BJ (cell line): ENCODE measurements around the gene TMPRSS11D. TPM values are rescaled to one million over a fixed set of nuclear protein-coding genes. Genes with fewer than 3 reads are reported as not detected.

ENCODE experiments used
- CTCF ChIA-PET: fragments of 350-600 bp; formaldehyde crosslinking; extraction: SDS; loops from one replicate; lab custom pipeline; 2021; ENCODE audit warnings: antibody characterized with exemption, inconsistent platforms; lab: Yijun Ruan, JAX
- POLR2A ChIA-PET: fragments of 300-600 bp; sonication (Branson Sonifier 250); formaldehyde crosslinking; extraction: SDS; loops from one replicate; lab custom pipeline; 2021; ENCODE audit warnings: antibody characterized with exemption; lab: Charles Lee
- DNase-seq: peaks from one replicate; pipeline ENCODE4 v3.0.0-alpha.2; 2011; ENCODE audit warnings: low read depth
- H3K27me3 ChIP-seq: 2 replicates; pipeline ENCODE4 v1.6.0; 2011; ENCODE audit warnings: low read length; ENCODE audit not compliant: control insufficient read depth, insufficient read depth
- H3K36me3 ChIP-seq: 2 replicates; pipeline ENCODE4 v1.5.1; 2011; ENCODE audit warnings: low read length; ENCODE audit not compliant: control insufficient read depth, insufficient read depth
- H3K4me3 ChIP-seq: 2 replicates; pipeline ENCODE4 v1.5.1; 2011; ENCODE audit warnings: low read depth, mild to moderate bottlenecking, control low read depth, low read length
- CTCF ChIP-seq: IDR thresholded peaks from 2 replicates; pipeline ENCODE4 v1.5.1; 2011; ENCODE audit warnings: low read depth, mild to moderate bottlenecking, control low read depth, inconsistent platforms, low read length, moderate library complexity; ENCODE audit not compliant: insufficient read depth
- polyA plus RNA-seq: library from polyadenylated mRNA; depleted of rRNA; stranded (reverse); fragments of >200 nt; gene quantifications from 2 replicates; pipeline ENCODE4 v1.2.3, GENCODE V29; 2011

Gene TMPRSS11D
- polyA plus RNA-seq, 1 experiment = not detected

- no peak for DNase-seq
- TF ChIP-seq CTCF = no peak
- Histone ChIP-seq H3K36me3 (no peaks in the 10 kb centered on the region), H3K27me3 (no peaks in the 10 kb centered on the region), H3K4me3 (no peak overlapping the region)
- POLR2A ChIA-PET = no interaction called here
- CTCF ChIA-PET = interaction anchor here (1.0 kb wide), 1 partner anchor 16 kb away, joined by 3 read pairs; no protein-coding TSS in a partner anchor
Observed at GRCh38 chr4:67927251-67927650, 43.4 kb upstream of the TMPRSS11D start.

- ChIA-PET POLR2A (no interaction called here), CTCF (interaction anchor here (1.0 kb wide), 1 partner anchor 16 kb away, joined by 3 read pairs; no protein-coding TSS in a partner anchor)
- TF ChIP-seq CTCF = no peak
- no peak for DNase-seq
- Histone ChIP-seq H3K36me3 (no peaks in the 10 kb centered on the region), H3K27me3 (no peaks in the 10 kb centered on the region), H3K4me3 (no peak overlapping the region)
Observed at GRCh38 chr4:67926485-67926884, 42.7 kb upstream of the TMPRSS11D start.

- CTCF ChIA-PET = no interaction called here
- Histone ChIP-seq H3K4me3 (no peak overlapping the region), H3K36me3 (no peaks in the 10 kb centered on the region), H3K27me3 (no peaks in the 10 kb centered on the region; the same call in 1 of the 2 replicates)
- POLR2A ChIA-PET = no interaction called here
- no peak for TF ChIP-seq CTCF
- no peak for DNase-seq
Observed at GRCh38 chr4:67922697-67923096, 38.9 kb upstream of the TMPRSS11D start.

GRCh38 chr4:67918428-67918827, 34.6 kb upstream of the TMPRSS11D start:
- no peaks in the 10 kb centered on the region; the same call in 1 of the 2 replicates for H3K27me3 ChIP-seq
- DNase-seq = no peak
- POLR2A ChIA-PET = no interaction called here
- H3K36me3 ChIP-seq = no peaks in the 10 kb centered on the region
- TF ChIP-seq CTCF = peak; percentile 17; the same call in 1 of the 2 replicates
- CTCF ChIA-PET = interaction anchor here (0.9 to 1.0 kb wide), 2 partner anchors 11 to 50 kb away, joined by 3 read pairs; no protein-coding TSS in a partner anchor
- H3K4me3 ChIP-seq = no peak overlapping the region

DNA sequence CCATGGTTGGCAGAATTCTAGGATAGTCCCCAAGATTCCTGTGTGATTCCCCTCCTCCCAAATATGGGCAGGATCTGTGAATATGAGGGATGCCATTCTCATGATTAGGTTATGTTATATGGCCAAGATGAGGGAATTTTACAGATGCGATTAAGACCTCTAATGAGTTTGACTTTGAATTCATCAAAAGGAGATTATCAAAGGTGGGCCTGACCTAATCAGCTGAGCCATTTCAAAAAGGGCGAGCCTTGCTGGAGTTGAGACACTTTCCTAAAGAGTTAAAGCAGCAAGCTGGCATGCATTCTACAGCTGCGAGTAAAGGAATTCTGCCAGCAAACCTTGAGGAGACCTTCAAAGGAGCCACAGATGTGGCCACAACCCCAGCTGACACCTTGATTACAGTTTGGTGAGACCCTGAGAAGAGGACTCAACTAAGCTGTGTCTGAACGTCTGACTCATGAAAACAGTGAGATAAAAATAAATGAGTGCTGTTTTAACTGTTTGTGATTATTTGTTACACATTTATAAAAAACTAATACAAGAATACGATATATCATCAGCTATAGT, 31.7 kb upstream of the TMPRSS11D start:
- DNase-seq = no peak
- Histone ChIP-seq H3K27me3 (no peaks in the 10 kb centered on the region; the same call in 1 of the 2 replicates), H3K4me3 (no peak overlapping the region), H3K36me3 (no peaks in the 10 kb centered on the region)
- ChIA-PET POLR2A (no interaction called here), CTCF (interaction anchor here (1.4 kb wide), 1 partner anchor 66 kb away, joined by 3 read pairs; no protein-coding TSS in a partner anchor)
- TF ChIP-seq CTCF = no peak
